HCT116 (cell line): ENCODE data around the gene RNU7-1.

Source experiments
- EZH2 ChIP-seq: fragments of 200-600 bp; sonication (generic); IDR thresholded peaks from 2 replicates; pipeline ENCODE4 v1.6.1; 2017; ENCODE audit warnings: antibody characterized with exemption, mixed run types
- JUND ChIP-seq: IDR thresholded peaks from 2 replicates; pipeline ENCODE4 v1.6.1; 2012
- POLR2A ChIP-seq: IDR thresholded peaks from 2 replicates; pipeline ENCODE4 v1.7.0; 2011; ENCODE audit warnings: borderline replicate concordance; ENCODE audit not compliant: insufficient read depth, insufficient read length; ENCODE audit errors: extremely low read depth
- RAD21 ChIP-seq: IDR thresholded peaks from 2 replicates; pipeline ENCODE4 v1.6.1; 2012; ENCODE audit warnings: low read depth, mild to moderate bottlenecking
- SP1 ChIP-seq: IDR thresholded peaks from 2 replicates; pipeline ENCODE4 v1.6.1; 2012; ENCODE audit warnings: low read depth
- ZFX ChIP-seq: fragments of 450-650 bp; IDR thresholded peaks from 2 replicates; pipeline ENCODE4 v1.6.1; 2017
- TF ChIP-seq, protein P1 (sequence below), 3 experiments: fragments of 200-600 bp in 1 of 3; sonication (generic) in 1 of 3; IDR thresholded peaks in 2 of 3; conservative IDR thresholded peaks in 1 of 3; 2 replicates each; pipeline ENCODE4 v1.5.1; 2012 to 2017; ENCODE audit warnings: low read depth in 2 of 3, low read length in 2 of 3, antibody characterized with exemption in 1 of 3, borderline replicate concordance in 1 of 3, control low read depth in 1 of 3, mild to moderate bottlenecking in 1 of 3, mixed read lengths in 1 of 3, mixed run types in 1 of 3, moderate library complexity in 1 of 3; ENCODE audit not compliant: insufficient read depth in 1 of 3
- TF ChIP-seq, protein P2 (sequence below): IDR thresholded peaks from 2 replicates; pipeline ENCODE4 v1.6.1; 2012
- TF ChIP-seq, protein P3 (sequence below): IDR thresholded peaks from 2 replicates; pipeline ENCODE4 v1.6.1; 2011; ENCODE audit warnings: mild to moderate bottlenecking, low read length, moderate library complexity; ENCODE audit not compliant: insufficient replicate concordance; ENCODE audit errors: extremely low read depth
- TF ChIP-seq, protein P4 (sequence below): IDR thresholded peaks from 2 replicates; pipeline ENCODE4 v1.6.1; 2012; ENCODE audit warnings: low read depth

DNA sequence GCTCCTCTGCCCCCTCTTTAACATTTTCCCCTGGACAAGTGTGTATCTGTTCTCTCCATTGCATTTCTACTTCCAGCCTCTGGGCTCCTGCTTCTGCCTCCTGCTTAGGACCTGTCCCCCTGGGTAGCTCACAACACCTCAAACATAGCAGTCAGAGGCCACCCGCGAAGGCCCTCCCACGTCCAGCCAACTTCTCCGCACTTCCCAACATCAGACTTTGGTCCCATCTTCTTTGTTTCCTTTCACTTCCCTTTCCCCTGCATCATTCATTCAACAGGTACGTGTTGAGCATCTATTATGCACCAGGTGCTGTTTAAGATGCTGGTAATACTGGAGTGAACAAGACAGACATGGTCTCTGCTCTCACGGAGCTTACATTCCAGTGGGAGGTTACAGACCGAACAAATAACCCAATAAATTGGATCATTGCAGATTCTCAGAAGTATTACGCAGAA lies 3.3 kb downstream of the RNU7-1 start:
- TF ChIP-seq, protein P1, sequence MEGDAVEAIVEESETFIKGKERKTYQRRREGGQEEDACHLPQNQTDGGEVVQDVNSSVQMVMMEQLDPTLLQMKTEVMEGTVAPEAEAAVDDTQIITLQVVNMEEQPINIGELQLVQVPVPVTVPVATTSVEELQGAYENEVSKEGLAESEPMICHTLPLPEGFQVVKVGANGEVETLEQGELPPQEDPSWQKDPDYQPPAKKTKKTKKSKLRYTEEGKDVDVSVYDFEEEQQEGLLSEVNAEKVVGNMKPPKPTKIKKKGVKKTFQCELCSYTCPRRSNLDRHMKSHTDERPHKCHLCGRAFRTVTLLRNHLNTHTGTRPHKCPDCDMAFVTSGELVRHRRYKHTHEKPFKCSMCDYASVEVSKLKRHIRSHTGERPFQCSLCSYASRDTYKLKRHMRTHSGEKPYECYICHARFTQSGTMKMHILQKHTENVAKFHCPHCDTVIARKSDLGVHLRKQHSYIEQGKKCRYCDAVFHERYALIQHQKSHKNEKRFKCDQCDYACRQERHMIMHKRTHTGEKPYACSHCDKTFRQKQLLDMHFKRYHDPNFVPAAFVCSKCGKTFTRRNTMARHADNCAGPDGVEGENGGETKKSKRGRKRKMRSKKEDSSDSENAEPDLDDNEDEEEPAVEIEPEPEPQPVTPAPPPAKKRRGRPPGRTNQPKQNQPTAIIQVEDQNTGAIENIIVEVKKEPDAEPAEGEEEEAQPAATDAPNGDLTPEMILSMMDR (IDR thresholded peaks at IDR 0.05 in 2 of 3, conservative IDR thresholded peaks at IDR 0.05 in 1 of 3; ENCODE audit: borderline replicate concordance in 1 of 3, insufficient read depth in 1 of 3, low read depth in 2 of 3, low read length in 2 of 3) = no peak
- TF ChIP-seq EZH2 = no peak
- no peak for TF ChIP-seq SP1
- TF ChIP-seq POLR2A = no peak
- TF ChIP-seq, protein P2, sequence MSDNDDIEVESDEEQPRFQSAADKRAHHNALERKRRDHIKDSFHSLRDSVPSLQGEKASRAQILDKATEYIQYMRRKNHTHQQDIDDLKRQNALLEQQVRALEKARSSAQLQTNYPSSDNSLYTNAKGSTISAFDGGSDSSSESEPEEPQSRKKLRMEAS = no peak
- TF ChIP-seq, protein P3, sequence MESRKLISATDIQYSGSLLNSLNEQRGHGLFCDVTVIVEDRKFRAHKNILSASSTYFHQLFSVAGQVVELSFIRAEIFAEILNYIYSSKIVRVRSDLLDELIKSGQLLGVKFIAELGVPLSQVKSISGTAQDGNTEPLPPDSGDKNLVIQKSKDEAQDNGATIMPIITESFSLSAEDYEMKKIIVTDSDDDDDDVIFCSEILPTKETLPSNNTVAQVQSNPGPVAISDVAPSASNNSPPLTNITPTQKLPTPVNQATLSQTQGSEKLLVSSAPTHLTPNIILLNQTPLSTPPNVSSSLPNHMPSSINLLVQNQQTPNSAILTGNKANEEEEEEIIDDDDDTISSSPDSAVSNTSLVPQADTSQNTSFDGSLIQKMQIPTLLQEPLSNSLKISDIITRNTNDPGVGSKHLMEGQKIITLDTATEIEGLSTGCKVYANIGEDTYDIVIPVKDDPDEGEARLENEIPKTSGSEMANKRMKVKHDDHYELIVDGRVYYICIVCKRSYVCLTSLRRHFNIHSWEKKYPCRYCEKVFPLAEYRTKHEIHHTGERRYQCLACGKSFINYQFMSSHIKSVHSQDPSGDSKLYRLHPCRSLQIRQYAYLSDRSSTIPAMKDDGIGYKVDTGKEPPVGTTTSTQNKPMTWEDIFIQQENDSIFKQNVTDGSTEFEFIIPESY = no peak
- TF ChIP-seq, protein P4, sequence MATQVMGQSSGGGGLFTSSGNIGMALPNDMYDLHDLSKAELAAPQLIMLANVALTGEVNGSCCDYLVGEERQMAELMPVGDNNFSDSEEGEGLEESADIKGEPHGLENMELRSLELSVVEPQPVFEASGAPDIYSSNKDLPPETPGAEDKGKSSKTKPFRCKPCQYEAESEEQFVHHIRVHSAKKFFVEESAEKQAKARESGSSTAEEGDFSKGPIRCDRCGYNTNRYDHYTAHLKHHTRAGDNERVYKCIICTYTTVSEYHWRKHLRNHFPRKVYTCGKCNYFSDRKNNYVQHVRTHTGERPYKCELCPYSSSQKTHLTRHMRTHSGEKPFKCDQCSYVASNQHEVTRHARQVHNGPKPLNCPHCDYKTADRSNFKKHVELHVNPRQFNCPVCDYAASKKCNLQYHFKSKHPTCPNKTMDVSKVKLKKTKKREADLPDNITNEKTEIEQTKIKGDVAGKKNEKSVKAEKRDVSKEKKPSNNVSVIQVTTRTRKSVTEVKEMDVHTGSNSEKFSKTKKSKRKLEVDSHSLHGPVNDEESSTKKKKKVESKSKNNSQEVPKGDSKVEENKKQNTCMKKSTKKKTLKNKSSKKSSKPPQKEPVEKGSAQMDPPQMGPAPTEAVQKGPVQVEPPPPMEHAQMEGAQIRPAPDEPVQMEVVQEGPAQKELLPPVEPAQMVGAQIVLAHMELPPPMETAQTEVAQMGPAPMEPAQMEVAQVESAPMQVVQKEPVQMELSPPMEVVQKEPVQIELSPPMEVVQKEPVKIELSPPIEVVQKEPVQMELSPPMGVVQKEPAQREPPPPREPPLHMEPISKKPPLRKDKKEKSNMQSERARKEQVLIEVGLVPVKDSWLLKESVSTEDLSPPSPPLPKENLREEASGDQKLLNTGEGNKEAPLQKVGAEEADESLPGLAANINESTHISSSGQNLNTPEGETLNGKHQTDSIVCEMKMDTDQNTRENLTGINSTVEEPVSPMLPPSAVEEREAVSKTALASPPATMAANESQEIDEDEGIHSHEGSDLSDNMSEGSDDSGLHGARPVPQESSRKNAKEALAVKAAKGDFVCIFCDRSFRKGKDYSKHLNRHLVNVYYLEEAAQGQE = no peak
- TF ChIP-seq RAD21 = no peak
- TF ChIP-seq ZFX = no peak
- no peak for TF ChIP-seq JUND
